H9 (cell line): ENCODE data around the gene ABCA10. TPM values are rescaled to one million over a fixed set of nuclear protein-coding genes. Genes with fewer than 3 reads are reported as not detected.

Experiments
- DNase-seq: peaks from one replicate; pipeline ENCODE4 v3.0.0-alpha.2; 2017
- H2AFZ ChIP-seq: one replicate; pipeline ENCODE4 v1.6.1; 2013; ENCODE audit warnings: mild to moderate bottlenecking, low read length, control low read depth, moderate library complexity
- H2AK5ac ChIP-seq: 2 replicates; pipeline ENCODE4 v1.6.1; 2013; ENCODE audit warnings: low read length, control low read depth, mixed read lengths; ENCODE audit not compliant: insufficient read length
- H2BK120ac ChIP-seq: one replicate; pipeline ENCODE4 v1.6.1; 2013; ENCODE audit warnings: low read depth, mild to moderate bottlenecking, low read length, control low read depth, inconsistent platforms; ENCODE audit not compliant: poor library complexity, severe bottlenecking
- H2BK12ac ChIP-seq: 2 replicates; pipeline ENCODE4 v1.6.1; 2013; ENCODE audit warnings: low read length, control low read depth, mixed read lengths, low read depth; ENCODE audit not compliant: insufficient read length
- H2BK15ac ChIP-seq: 2 replicates; pipeline ENCODE4 v1.6.1; 2013; ENCODE audit warnings: low read depth, low read length, control low read depth
- H2BK20ac ChIP-seq: one replicate; pipeline ENCODE4 v1.6.1; 2013; ENCODE audit warnings: low read depth, mild to moderate bottlenecking, low read length, control low read depth, inconsistent platforms; ENCODE audit not compliant: poor library complexity, severe bottlenecking
- H2BK5ac ChIP-seq: 2 replicates; pipeline ENCODE4 v1.6.1; 2013; ENCODE audit warnings: low read length, control low read depth, mixed read lengths; ENCODE audit not compliant: insufficient read length
- H3K14ac ChIP-seq: 2 replicates; pipeline ENCODE4 v1.6.1; 2013; ENCODE audit warnings: low read length, control low read depth; ENCODE audit not compliant: insufficient read depth
- H3K18ac ChIP-seq: 2 replicates; pipeline ENCODE4 v1.6.1; 2013; ENCODE audit warnings: low read depth, mild to moderate bottlenecking, mixed read lengths, low read length, control low read depth; ENCODE audit not compliant: insufficient read length
- H3K23ac ChIP-seq: 2 replicates; pipeline ENCODE4 v1.6.1; 2013; ENCODE audit warnings: low read length, control low read depth, mixed read lengths, low read depth; ENCODE audit not compliant: insufficient read length
- H3K23me2 ChIP-seq: 2 replicates; pipeline ENCODE4 v1.6.1; 2013; ENCODE audit warnings: low read depth, mild to moderate bottlenecking, mixed read lengths, low read length, control low read depth; ENCODE audit not compliant: insufficient read length, poor library complexity, severe bottlenecking
- H3K27ac ChIP-seq: 2 replicates; pipeline ENCODE4 v1.5.1; 2013; ENCODE audit warnings: low read length, control low read depth, mixed read lengths, low read depth; ENCODE audit not compliant: insufficient read length
- H3K27me3 ChIP-seq: 2 replicates; pipeline ENCODE4 v1.6.1; 2013; ENCODE audit warnings: low read length, control low read depth, inconsistent platforms; ENCODE audit not compliant: insufficient read depth
- H3K4ac ChIP-seq: 2 replicates; pipeline ENCODE4 v1.6.1; 2013; ENCODE audit warnings: low read depth, mild to moderate bottlenecking, control low read depth, inconsistent platforms, low read length, moderate library complexity
- H3K4me1 ChIP-seq: 2 replicates; pipeline ENCODE4 v1.6.1; 2013; ENCODE audit warnings: low read length, control low read depth, inconsistent platforms; ENCODE audit not compliant: insufficient read depth
- H3K4me2 ChIP-seq: 2 replicates; pipeline ENCODE4 v1.6.1; 2013; ENCODE audit warnings: low read length, control low read depth, mixed read lengths; ENCODE audit not compliant: insufficient read length, insufficient read depth
- H3K56ac ChIP-seq: 2 replicates; pipeline ENCODE4 v1.6.1; 2013; ENCODE audit warnings: low read depth, mild to moderate bottlenecking, mixed read lengths, low read length, control low read depth; ENCODE audit not compliant: insufficient read length
- H3K79me1 ChIP-seq: 2 replicates; pipeline ENCODE4 v1.6.1; 2013; ENCODE audit warnings: low read depth, mild to moderate bottlenecking, moderate library complexity, low read length, control low read depth, inconsistent platforms; ENCODE audit not compliant: insufficient read depth, poor library complexity, severe bottlenecking
- H3K79me2 ChIP-seq: 2 replicates; pipeline ENCODE4 v1.6.1; 2013; ENCODE audit warnings: low read length, control low read depth, inconsistent platforms; ENCODE audit not compliant: insufficient read depth
- H3K9ac ChIP-seq: 2 replicates; pipeline ENCODE4 v1.6.1; 2013; ENCODE audit warnings: low read length, control low read depth, mixed read lengths; ENCODE audit not compliant: insufficient read length; ENCODE audit errors: extremely low read depth
- H3K9me3 ChIP-seq: one replicate; pipeline ENCODE4 v1.6.1; 2013; ENCODE audit warnings: low read depth, low read length, inconsistent platforms; ENCODE audit not compliant: control insufficient read depth
- H3T11ph ChIP-seq: one replicate; pipeline ENCODE4 v1.6.1; 2013; ENCODE audit warnings: mild to moderate bottlenecking, low read length, control low read depth, inconsistent platforms
- H4K20me1 ChIP-seq: one replicate; pipeline ENCODE4 v1.6.1; 2013; ENCODE audit not compliant: control insufficient read depth, insufficient read length, insufficient read depth
- H4K5ac ChIP-seq: 2 replicates; pipeline ENCODE4 v1.6.1; 2013; ENCODE audit warnings: low read depth, mild to moderate bottlenecking, mixed read lengths, low read length, control low read depth; ENCODE audit not compliant: insufficient read length
- H4K8ac ChIP-seq: replicated peaks from 2 replicates; pipeline ENCODE4 v1.6.1; 2013; ENCODE audit warnings: low read length, control low read depth, mixed read lengths, low read depth; ENCODE audit not compliant: insufficient read length
- H4K91ac ChIP-seq: 2 replicates; pipeline ENCODE4 v1.6.1; 2013; ENCODE audit warnings: low read depth, mild to moderate bottlenecking, moderate library complexity, mixed read lengths, low read length, control low read depth; ENCODE audit not compliant: insufficient read length
- H3K27ac Mint-ChIP-seq, 3 experiments: 2 replicates in 2 of 3; 3 replicates in 1 of 3; pipeline ENCODE4 v1.8.0; 2020 to 2021; ENCODE audit warnings: mixed read lengths in 3 of 3, mild to moderate bottlenecking in 1 of 3, moderate library complexity in 1 of 3
- H3K27me3 Mint-ChIP-seq: 2 replicates; pipeline ENCODE4 v1.8.0; 2021; ENCODE audit warnings: low read depth, mild to moderate bottlenecking, moderate library complexity, mixed read lengths
- H3K36me3 Mint-ChIP-seq, 3 experiments: 2 replicates in 2 of 3; 3 replicates in 1 of 3; pipeline ENCODE4 v1.8.0; 2020 to 2021; ENCODE audit warnings: low read depth in 3 of 3, mixed read lengths in 3 of 3; ENCODE audit not compliant: insufficient read depth in 1 of 3
- H3K4me1 Mint-ChIP-seq, 2 experiments: 2 replicates each; pipeline ENCODE4 v1.8.0; 2020; ENCODE audit warnings: mixed read lengths in 2 of 2
- H3K4me3 Mint-ChIP-seq, 2 experiments: 2 replicates in 1 of 2; 3 replicates in 1 of 2; pipeline ENCODE4 v1.8.0; 2020 to 2021; ENCODE audit warnings: mild to moderate bottlenecking in 2 of 2, mixed read lengths in 2 of 2, moderate library complexity in 1 of 2
- H3K9me3 Mint-ChIP-seq, 2 experiments: 2 replicates in 1 of 2; 3 replicates in 1 of 2; pipeline ENCODE4 v1.8.0; 2020; ENCODE audit warnings: mild to moderate bottlenecking in 2 of 2, mixed read lengths in 2 of 2, moderate library complexity in 1 of 2
- WGBS: extraction: QIAGEN DNeasy Blood & Tissue Kit; methylation state at CpG from one replicate; pipeline ENCODE4 v1.1.7; 2013; ENCODE audit warnings: missing lambda C conversion rate, low lambda C conversion rate, mixed read lengths; ENCODE audit not compliant: insufficient read length; ENCODE audit errors: extremely low coverage; 5-methylcytosine and 5-hydroxymethylcytosine counted together
- total RNA-seq: library from RNA; stranded (reverse); gene quantifications from 2 replicates; pipeline ENCODE4 v1.2.1, GENCODE V29; 2021
- TF ChIP-seq, protein P1 (sequence below): fragments of 200-600 bp; sonication (generic); conservative IDR thresholded peaks from 3 replicates; pipeline ENCODE4 v1.8.0; 2021; ENCODE audit warnings: antibody characterized with exemption, mild to moderate bottlenecking

The ABCA10 gene
- total RNA-seq, 1 experiment from 2014 or later: not detected

DNA sequence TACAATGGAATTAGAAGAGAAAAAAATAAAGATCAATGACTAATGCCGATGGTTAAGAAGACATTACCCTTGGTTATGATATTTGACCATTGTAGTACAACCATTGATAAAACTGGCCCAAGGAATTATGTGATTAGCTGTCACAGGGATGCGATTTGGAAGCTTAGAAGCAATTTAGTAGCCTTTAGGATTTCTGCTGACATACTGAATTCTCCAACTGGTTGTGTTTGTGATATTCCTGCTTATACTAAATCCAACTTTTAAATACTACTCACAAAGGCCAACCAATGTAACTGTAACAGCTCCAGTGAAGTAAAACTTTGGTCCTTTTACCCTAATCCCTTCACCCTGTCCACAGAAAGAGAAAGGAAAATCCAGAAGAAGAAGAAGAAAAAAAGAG lies 55.5 kb downstream of the ABCA10 start:
- Histone ChIP-seq H3K27me3 (no peaks in the 10 kb centered on the region), H3K9me3 (no peaks in the 10 kb centered on the region), H4K8ac (no peak overlapping the region), H4K20me1 (no peaks in the 10 kb centered on the region), H3K14ac (no peak overlapping the region), H3K18ac (no peak overlapping the region), H3K4me1 (no peaks in the 10 kb centered on the region), H4K5ac (no peak overlapping the region), H3T11ph (no peak overlapping the region), H2AK5ac (no peak overlapping the region), H2BK12ac (no peak overlapping the region), H3K4ac (no peak overlapping the region), H4K91ac (no peak overlapping the region), H3K79me1 (no peaks in the 10 kb centered on the region), H3K23me2 (no peaks in the 10 kb centered on the region), H2BK15ac (no peak overlapping the region), H3K4me2 (no peak overlapping the region), H3K56ac (no peak overlapping the region), H2AFZ (no peak overlapping the region), H3K27ac (no peak overlapping the region), H3K79me2 (no peaks in the 10 kb centered on the region), H2BK20ac (no peak overlapping the region), H2BK120ac (no peak overlapping the region), H2BK5ac (no peak overlapping the region), H3K23ac (no peak overlapping the region), H3K9ac (no peak overlapping the region)
- no peak for DNase-seq
- Mint-ChIP-seq H3K27ac (no peak overlapping the region), H3K4me1 (no peaks in the 10 kb centered on the region), H3K27me3 (no peaks in the 10 kb centered on the region), H3K36me3 (no peaks in the 10 kb centered on the region), H3K9me3 (no peaks in the 10 kb centered on the region), H3K4me3 (no peak overlapping the region)
- no CpG with 5 or more reads among the region's 2 CpGs for WGBS
- TF ChIP-seq, protein P1, sequence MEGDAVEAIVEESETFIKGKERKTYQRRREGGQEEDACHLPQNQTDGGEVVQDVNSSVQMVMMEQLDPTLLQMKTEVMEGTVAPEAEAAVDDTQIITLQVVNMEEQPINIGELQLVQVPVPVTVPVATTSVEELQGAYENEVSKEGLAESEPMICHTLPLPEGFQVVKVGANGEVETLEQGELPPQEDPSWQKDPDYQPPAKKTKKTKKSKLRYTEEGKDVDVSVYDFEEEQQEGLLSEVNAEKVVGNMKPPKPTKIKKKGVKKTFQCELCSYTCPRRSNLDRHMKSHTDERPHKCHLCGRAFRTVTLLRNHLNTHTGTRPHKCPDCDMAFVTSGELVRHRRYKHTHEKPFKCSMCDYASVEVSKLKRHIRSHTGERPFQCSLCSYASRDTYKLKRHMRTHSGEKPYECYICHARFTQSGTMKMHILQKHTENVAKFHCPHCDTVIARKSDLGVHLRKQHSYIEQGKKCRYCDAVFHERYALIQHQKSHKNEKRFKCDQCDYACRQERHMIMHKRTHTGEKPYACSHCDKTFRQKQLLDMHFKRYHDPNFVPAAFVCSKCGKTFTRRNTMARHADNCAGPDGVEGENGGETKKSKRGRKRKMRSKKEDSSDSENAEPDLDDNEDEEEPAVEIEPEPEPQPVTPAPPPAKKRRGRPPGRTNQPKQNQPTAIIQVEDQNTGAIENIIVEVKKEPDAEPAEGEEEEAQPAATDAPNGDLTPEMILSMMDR: no peak
